HepG2 (cell line): ENCODE results near the gene STARD10. TPM values are rescaled to one million over a fixed set of nuclear protein-coding genes. Genes with fewer than 3 reads are reported as not detected.
A peak's percentile ranks its signal among the peaks of the same experiment; 100 is the strongest.

ENCODE experiments used
- FOXC1 ChIP-seq: sonication (generic); formaldehyde crosslinking; IDR thresholded peaks from 2 replicates; pipeline ENCODE4 v1.8.0; 2022; ENCODE audit warnings: mild to moderate bottlenecking, missing genetic modification reagents, borderline replicate concordance
- FOXP1 ChIP-seq, 2 experiments: fragments of 450-650 bp in 1 of 2; IDR thresholded peaks; 2 replicates each; pipeline ENCODE4 v1.6.1; 2017 to 2018; ENCODE audit warnings: antibody characterized with exemption in 1 of 2
- HOXA3 ChIP-seq: sonication (generic); formaldehyde crosslinking; IDR thresholded peaks from 2 replicates; pipeline ENCODE4 v1.5.0; 2020; ENCODE audit warnings: missing genetic modification reagents
- LCORL ChIP-seq, 2 experiments: fragments of 450-650 bp in 1 of 2; sonication (generic) in 1 of 2; formaldehyde crosslinking in 1 of 2; IDR thresholded peaks; 2 replicates each; pipeline versions ENCODE4 v1.5.0 to v1.6.1; 2017 to 2020; ENCODE audit warnings: antibody characterized with exemption in 1 of 2, missing genetic modification reagents in 1 of 2
- NFE2L1 ChIP-seq: sonication (generic); formaldehyde crosslinking; IDR thresholded peaks from 2 replicates; pipeline ENCODE4 v1.4.0; 2020; ENCODE audit warnings: missing genetic modification reagents, mild to moderate bottlenecking, borderline replicate concordance
- PLRG1 ChIP-seq: fragments of 450-650 bp; conservative IDR thresholded peaks from 2 replicates; pipeline ENCODE4 v1.6.1; 2016
- SP4 ChIP-seq: sonication (generic); formaldehyde crosslinking; IDR thresholded peaks from 2 replicates; pipeline ENCODE4 v1.8.1; 2023; ENCODE audit warnings: mild to moderate bottlenecking, missing genetic modification reagents
- ZNF343 ChIP-seq: sonication (generic); formaldehyde crosslinking; IDR thresholded peaks from 2 replicates; pipeline ENCODE4 v1.4.0; 2020; ENCODE audit warnings: mild to moderate bottlenecking, missing genetic modification reagents
- ZNF354B ChIP-seq: sonication (generic); formaldehyde crosslinking; IDR thresholded peaks from 2 replicates; pipeline ENCODE4 v1.8.0; 2022; ENCODE audit warnings: mild to moderate bottlenecking, missing genetic modification reagents
- ZSCAN31 ChIP-seq: sonication (generic); formaldehyde crosslinking; IDR thresholded peaks from 2 replicates; pipeline ENCODE4 v1.5.0; 2020; ENCODE audit warnings: low read depth, mild to moderate bottlenecking, missing genetic modification reagents
- polyA plus RNA-seq, 8 experiments: library from polyadenylated mRNA; depleted of rRNA in 3 of 8; stranded (reverse) in 7 of 8; unstranded in 1 of 8; fragments of >200 nt; fragmentation: Illumina TruSeq in 4 of 8; extraction: Trizol in 4 of 8; gene quantifications; 2 replicates each; pipeline versions ENCODE4 v1.2.1 to v1.2.3, GENCODE V29; 2011 to 2016; ENCODE audit warnings: low read depth in 4 of 8, missing spikeins in 1 of 8, mixed read lengths in 1 of 8; ENCODE audit not compliant: insufficient read depth in 1 of 8
- total RNA-seq, 5 experiments: library from RNA; depleted of rRNA; stranded (reverse); fragments of >200 nt; fragmentation: Illumina TruSeq; extraction: Trizol; gene quantifications; 2 replicates each; pipeline ENCODE4 v1.2.3, GENCODE V29; 2016; ENCODE audit warnings: low read depth in 1 of 5
- TF ChIP-seq, protein P1 (sequence below), 2 experiments: sonication (generic) in 1 of 2; formaldehyde crosslinking in 1 of 2; IDR thresholded peaks; 2 replicates each; pipeline versions ENCODE4 v1.6.1 to v1.9.0; 2014 to 2022; ENCODE audit warnings: antibody characterized with exemption in 1 of 2, borderline replicate concordance in 1 of 2, inconsistent platforms in 1 of 2, low read depth in 1 of 2, missing genetic modification reagents in 1 of 2
- TF ChIP-seq, protein P2 (sequence below): sonication (generic); formaldehyde crosslinking; IDR thresholded peaks from 2 replicates; pipeline ENCODE4 v1.5.1; 2020; ENCODE audit warnings: mild to moderate bottlenecking, moderate library complexity, missing genetic modification reagents
- TF ChIP-seq, protein P3 (sequence below): sonication (generic); formaldehyde crosslinking; IDR thresholded peaks from 2 replicates; pipeline ENCODE4 v1.9.0; 2022; ENCODE audit warnings: missing genetic modification reagents, mild to moderate bottlenecking, borderline replicate concordance
- TF ChIP-seq, protein P4 (sequence below): IDR thresholded peaks from 2 replicates; pipeline ENCODE4 v1.6.1; 2016; ENCODE audit warnings: missing compliant biosample characterization, missing genetic modification reagents, borderline replicate concordance

Gene STARD10
- total and polyA plus RNA-seq, 2 of the 13 experiments (the other 11 are each of a cell fraction or from before 2014, with no cell fraction given) = 260 to 341 TPM

DNA sequence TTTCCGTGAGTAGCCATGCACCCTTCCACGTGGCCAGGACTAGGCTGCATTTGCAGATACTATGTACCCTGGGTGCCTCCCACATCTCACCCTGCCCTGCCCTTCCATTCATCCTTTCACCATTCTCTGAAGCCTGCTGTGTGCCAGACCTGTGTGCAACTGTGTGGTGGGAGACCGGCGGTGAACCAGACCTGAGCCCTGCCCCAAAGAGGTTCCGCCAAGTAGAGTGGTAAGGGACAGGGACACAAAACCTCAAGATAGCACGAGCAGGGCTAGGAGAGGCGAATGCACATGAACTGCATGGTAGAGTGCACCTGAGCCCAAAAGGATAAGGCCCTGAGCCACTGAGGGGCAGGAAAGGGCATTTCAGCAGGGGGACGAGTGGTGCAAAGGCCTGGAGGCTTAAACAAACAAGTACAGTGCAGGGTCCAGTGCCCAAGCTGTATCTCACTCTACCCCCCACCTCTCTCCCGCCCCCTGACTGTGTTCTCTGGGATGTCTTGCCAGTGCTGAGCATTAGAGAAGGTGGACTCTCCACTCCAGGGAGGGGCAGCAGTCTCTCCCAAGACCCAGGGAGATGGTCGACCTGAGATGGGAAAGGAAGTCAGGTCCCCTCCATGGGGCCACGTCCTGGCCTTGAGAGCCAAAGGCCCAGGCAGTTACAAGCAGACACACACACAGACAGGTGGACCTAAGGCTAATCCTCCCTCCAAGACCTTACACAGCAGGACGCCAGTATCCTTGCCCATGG lies 27.5 kb downstream of the STARD10 start (continued):
- TF ChIP-seq PLRG1 = no peak
- TF ChIP-seq, protein P1, sequence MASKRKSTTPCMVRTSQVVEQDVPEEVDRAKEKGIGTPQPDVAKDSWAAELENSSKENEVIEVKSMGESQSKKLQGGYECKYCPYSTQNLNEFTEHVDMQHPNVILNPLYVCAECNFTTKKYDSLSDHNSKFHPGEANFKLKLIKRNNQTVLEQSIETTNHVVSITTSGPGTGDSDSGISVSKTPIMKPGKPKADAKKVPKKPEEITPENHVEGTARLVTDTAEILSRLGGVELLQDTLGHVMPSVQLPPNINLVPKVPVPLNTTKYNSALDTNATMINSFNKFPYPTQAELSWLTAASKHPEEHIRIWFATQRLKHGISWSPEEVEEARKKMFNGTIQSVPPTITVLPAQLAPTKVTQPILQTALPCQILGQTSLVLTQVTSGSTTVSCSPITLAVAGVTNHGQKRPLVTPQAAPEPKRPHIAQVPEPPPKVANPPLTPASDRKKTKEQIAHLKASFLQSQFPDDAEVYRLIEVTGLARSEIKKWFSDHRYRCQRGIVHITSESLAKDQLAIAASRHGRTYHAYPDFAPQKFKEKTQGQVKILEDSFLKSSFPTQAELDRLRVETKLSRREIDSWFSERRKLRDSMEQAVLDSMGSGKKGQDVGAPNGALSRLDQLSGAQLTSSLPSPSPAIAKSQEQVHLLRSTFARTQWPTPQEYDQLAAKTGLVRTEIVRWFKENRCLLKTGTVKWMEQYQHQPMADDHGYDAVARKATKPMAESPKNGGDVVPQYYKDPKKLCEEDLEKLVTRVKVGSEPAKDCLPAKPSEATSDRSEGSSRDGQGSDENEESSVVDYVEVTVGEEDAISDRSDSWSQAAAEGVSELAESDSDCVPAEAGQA (IDR thresholded peaks at IDR 0.05; ENCODE audit: low read depth) = no peak; the same call in 1 of the 2 replicates
- TF ChIP-seq, protein P1 (CRISPR knock-in tag; IDR thresholded peaks at IDR 0.05; ENCODE audit: borderline replicate concordance) = no peak
- TF ChIP-seq, protein P2, sequence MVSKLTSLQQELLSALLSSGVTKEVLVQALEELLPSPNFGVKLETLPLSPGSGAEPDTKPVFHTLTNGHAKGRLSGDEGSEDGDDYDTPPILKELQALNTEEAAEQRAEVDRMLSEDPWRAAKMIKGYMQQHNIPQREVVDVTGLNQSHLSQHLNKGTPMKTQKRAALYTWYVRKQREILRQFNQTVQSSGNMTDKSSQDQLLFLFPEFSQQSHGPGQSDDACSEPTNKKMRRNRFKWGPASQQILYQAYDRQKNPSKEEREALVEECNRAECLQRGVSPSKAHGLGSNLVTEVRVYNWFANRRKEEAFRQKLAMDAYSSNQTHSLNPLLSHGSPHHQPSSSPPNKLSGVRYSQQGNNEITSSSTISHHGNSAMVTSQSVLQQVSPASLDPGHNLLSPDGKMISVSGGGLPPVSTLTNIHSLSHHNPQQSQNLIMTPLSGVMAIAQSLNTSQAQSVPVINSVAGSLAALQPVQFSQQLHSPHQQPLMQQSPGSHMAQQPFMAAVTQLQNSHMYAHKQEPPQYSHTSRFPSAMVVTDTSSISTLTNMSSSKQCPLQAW = peak; percentile 89; the same call in 1 of the 2 replicates
- peak; percentile 59; the same call in 1 of the 2 replicates for TF ChIP-seq LCORL (IDR thresholded peaks at IDR 0.05)
- peak; percentile 99 for TF ChIP-seq LCORL (CRISPR knock-in tag; IDR thresholded peaks at IDR 0.05)
- TF ChIP-seq FOXC1 (CRISPR knock-in tag) = 0 out of 2 replicates have a peak, but pooled peaks have one; percentile 41
- peak; percentile 87 for TF ChIP-seq HOXA3 (CRISPR knock-in tag)
- no peak for TF ChIP-seq FOXP1 (IDR thresholded peaks at IDR 0.05)
- TF ChIP-seq FOXP1 (CRISPR knock-in tag; IDR thresholded peaks at IDR 0.05) = peak; percentile 44; the same call in 1 of the 2 replicates
- TF ChIP-seq SP4 (CRISPR knock-in tag) = peak; percentile 56; the same call in 1 of the 2 replicates
- TF ChIP-seq, protein P3, sequence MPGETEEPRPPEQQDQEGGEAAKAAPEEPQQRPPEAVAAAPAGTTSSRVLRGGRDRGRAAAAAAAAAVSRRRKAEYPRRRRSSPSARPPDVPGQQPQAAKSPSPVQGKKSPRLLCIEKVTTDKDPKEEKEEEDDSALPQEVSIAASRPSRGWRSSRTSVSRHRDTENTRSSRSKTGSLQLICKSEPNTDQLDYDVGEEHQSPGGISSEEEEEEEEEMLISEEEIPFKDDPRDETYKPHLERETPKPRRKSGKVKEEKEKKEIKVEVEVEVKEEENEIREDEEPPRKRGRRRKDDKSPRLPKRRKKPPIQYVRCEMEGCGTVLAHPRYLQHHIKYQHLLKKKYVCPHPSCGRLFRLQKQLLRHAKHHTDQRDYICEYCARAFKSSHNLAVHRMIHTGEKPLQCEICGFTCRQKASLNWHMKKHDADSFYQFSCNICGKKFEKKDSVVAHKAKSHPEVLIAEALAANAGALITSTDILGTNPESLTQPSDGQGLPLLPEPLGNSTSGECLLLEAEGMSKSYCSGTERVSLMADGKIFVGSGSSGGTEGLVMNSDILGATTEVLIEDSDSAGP (CRISPR knock-in tag) = peak; percentile 72
- TF ChIP-seq ZSCAN31 (CRISPR knock-in tag) = peak; percentile 68; the same call in 1 of the 2 replicates
- TF ChIP-seq, protein P4, sequence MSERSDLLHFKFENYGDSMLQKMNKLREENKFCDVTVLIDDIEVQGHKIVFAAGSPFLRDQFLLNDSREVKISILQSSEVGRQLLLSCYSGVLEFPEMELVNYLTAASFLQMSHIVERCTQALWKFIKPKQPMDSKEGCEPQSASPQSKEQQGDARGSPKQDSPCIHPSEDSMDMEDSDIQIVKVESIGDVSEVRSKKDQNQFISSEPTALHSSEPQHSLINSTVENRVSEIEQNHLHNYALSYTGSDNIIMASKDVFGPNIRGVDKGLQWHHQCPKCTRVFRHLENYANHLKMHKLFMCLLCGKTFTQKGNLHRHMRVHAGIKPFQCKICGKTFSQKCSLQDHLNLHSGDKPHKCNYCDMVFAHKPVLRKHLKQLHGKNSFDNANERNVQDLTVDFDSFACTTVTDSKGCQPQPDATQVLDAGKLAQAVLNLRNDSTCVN (CRISPR knock-in tag) = 0 out of 2 replicates have a peak, but pooled peaks have one; percentile 63
- TF ChIP-seq NFE2L1 (CRISPR knock-in tag) = no peak
- TF ChIP-seq ZNF354B = no peak
- 0 out of 2 replicates have a peak, but pooled peaks have one; percentile 37 for TF ChIP-seq ZNF343 (CRISPR knock-in tag)
